Endodermal cell (in vitro differentiated cells): ENCODE results near the gene ASB1. TPM values are rescaled to one million over a fixed set of nuclear protein-coding genes. Genes with fewer than 3 reads are reported as not detected.

Experiments
- DNase-seq: peaks from one replicate; pipeline ENCODE4 v3.0.0-alpha.2; 2017
- H3K27ac ChIP-seq: 2 replicates; pipeline ENCODE4 v1.5.1; 2013; ENCODE audit warnings: mild to moderate bottlenecking, low read depth, low read length, moderate library complexity
- H3K27me3 ChIP-seq: 2 replicates; pipeline ENCODE4 v1.6.1; 2013; ENCODE audit warnings: mild to moderate bottlenecking, low read length, moderate library complexity; ENCODE audit not compliant: insufficient read depth, control insufficient read depth, poor library complexity, severe bottlenecking
- H3K36me3 ChIP-seq: 2 replicates; pipeline ENCODE4 v1.7.0; 2013; ENCODE audit warnings: mild to moderate bottlenecking, low read length, moderate library complexity; ENCODE audit not compliant: control insufficient read depth, insufficient read depth
- H3K4me1 ChIP-seq: one replicate; pipeline ENCODE4 v1.7.0; 2013; ENCODE audit warnings: low read length; ENCODE audit not compliant: control insufficient read depth, insufficient read depth
- H3K4me3 ChIP-seq: 2 replicates; pipeline ENCODE4 v1.5.1; 2013; ENCODE audit warnings: mild to moderate bottlenecking, low read length, moderate library complexity
- H3K9ac ChIP-seq: 2 replicates; pipeline ENCODE4 v1.6.1; 2013; ENCODE audit warnings: mild to moderate bottlenecking, low read length, moderate library complexity; ENCODE audit not compliant: poor library complexity, severe bottlenecking; ENCODE audit errors: extremely low read depth
- H3K9me3 ChIP-seq: 2 replicates; pipeline ENCODE4 v1.6.1; 2013; ENCODE audit warnings: mild to moderate bottlenecking, low read length, moderate library complexity; ENCODE audit not compliant: control insufficient read depth
- H3K27ac Mint-ChIP-seq: 2 replicates; pipeline ENCODE4 v1.8.0; 2020; ENCODE audit warnings: mixed read lengths
- H3K27me3 Mint-ChIP-seq: 2 replicates; pipeline ENCODE4 v1.8.0; 2021; ENCODE audit warnings: mild to moderate bottlenecking, mixed read lengths; ENCODE audit not compliant: insufficient read depth
- H3K36me3 Mint-ChIP-seq: 2 replicates; pipeline ENCODE4 v1.8.0; 2020; ENCODE audit warnings: low read depth, mixed read lengths
- H3K4me1 Mint-ChIP-seq: 2 replicates; pipeline ENCODE4 v1.8.0; 2020; ENCODE audit warnings: mixed read lengths
- H3K4me3 Mint-ChIP-seq: 2 replicates; pipeline ENCODE4 v1.8.0; 2020; ENCODE audit warnings: mild to moderate bottlenecking, moderate library complexity, mixed read lengths
- H3K9me3 Mint-ChIP-seq: 2 replicates; pipeline ENCODE4 v1.8.0; 2020; ENCODE audit warnings: mild to moderate bottlenecking, mixed read lengths
- WGBS, 2 experiments: methylation state at CpG; one replicate each; pipeline versions ENCODE4 v1.1.5 to v1.1.7; 2013; ENCODE audit warnings: missing lambda C conversion rate in 2 of 2, mixed read lengths in 1 of 2; ENCODE audit not compliant: insufficient coverage in 1 of 2, insufficient read length in 1 of 2; 5-methylcytosine and 5-hydroxymethylcytosine counted together
- total RNA-seq, 2 donors: library from RNA; stranded (reverse); fragmentation: NEBNext Ultra II Directional in 1 of 2; extraction: Animal tissue kit (Norgen Biotek cat#: 25700) in 1 of 2; gene quantifications; 2 replicates in 1 of 2; 3 replicates in 1 of 2; pipeline ENCODE4 v1.2.1, GENCODE V29; 2021
- TF ChIP-seq, protein P1 (sequence below): fragments of 200-600 bp; sonication (generic); conservative IDR thresholded peaks from 2 replicates; pipeline ENCODE4 v1.5.0; 2021; ENCODE audit warnings: antibody characterized with exemption, mild to moderate bottlenecking

ASB1 gene
- total RNA-seq, 2 donors from 2014 or later, result 39.0 to 39.6 TPM

DNA sequence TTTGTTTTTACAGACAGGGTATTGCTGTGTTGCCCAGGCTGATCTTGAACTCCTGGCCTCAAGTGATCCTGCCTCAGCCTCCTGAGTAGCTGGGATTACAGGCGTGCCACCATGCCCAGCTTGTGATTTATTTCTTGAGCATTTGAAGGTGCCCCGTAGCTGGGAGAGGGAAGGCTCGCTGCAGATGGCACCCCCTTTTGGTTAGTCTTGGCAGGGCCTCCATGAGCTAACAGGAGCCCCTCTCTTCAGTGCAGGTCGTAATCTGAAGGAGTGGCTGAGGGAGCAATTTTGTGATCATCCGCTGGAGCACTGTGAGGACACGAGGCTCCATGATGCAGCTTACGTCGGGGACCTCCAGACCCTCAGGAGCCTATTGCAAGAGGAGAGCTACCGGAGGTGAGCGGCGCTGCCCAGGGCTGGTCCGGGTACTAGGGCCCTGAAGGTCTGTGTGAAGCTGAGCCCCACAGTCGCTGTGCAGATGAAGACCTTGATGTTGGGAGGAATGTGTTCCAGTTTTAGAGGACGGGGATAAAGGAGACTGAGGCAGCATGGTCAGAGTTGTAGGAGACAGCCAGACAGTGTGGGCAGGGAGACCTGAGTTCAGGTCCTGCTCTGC, 6.7 kb downstream of the ASB1 start:
- Histone ChIP-seq H3K36me3 (peaks cover 69% of the 10 kb centered on the region), H3K9me3 (peaks cover 16% of the 10 kb centered on the region), H3K4me3 (no peak overlapping the region), H3K27ac (no peak overlapping the region), H3K4me1 (no peaks in the 10 kb centered on the region), H3K9ac (no peak overlapping the region), H3K27me3 (no peaks in the 10 kb centered on the region)
- TF ChIP-seq, protein P1, sequence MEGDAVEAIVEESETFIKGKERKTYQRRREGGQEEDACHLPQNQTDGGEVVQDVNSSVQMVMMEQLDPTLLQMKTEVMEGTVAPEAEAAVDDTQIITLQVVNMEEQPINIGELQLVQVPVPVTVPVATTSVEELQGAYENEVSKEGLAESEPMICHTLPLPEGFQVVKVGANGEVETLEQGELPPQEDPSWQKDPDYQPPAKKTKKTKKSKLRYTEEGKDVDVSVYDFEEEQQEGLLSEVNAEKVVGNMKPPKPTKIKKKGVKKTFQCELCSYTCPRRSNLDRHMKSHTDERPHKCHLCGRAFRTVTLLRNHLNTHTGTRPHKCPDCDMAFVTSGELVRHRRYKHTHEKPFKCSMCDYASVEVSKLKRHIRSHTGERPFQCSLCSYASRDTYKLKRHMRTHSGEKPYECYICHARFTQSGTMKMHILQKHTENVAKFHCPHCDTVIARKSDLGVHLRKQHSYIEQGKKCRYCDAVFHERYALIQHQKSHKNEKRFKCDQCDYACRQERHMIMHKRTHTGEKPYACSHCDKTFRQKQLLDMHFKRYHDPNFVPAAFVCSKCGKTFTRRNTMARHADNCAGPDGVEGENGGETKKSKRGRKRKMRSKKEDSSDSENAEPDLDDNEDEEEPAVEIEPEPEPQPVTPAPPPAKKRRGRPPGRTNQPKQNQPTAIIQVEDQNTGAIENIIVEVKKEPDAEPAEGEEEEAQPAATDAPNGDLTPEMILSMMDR, result peak; percentile 50
- Mint-ChIP-seq H3K27me3 (no peaks in the 10 kb centered on the region), H3K27ac (no peak overlapping the region), H3K4me1 (peaks cover 6% of the 10 kb centered on the region), H3K36me3 (peaks cover 71% of the 10 kb centered on the region), H3K4me3 (no peak overlapping the region), H3K9me3 (peaks cover 6% of the 10 kb centered on the region)
- no peak for DNase-seq
- 95 to 97% methylated on average over 10 to 14 of the region's 14 CpGs for WGBS, 2 experiments

GRCh38 chr2:238433941-238434845, 7.5 kb downstream of the ASB1 start:
- no peak overlapping the region for H3K4me3 ChIP-seq
- no peaks in the 10 kb centered on the region for H3K27me3 Mint-ChIP-seq
- peaks cover 73% of the 10 kb centered on the region for H3K36me3 ChIP-seq
- no peak overlapping the region for H3K9ac ChIP-seq
- no peaks in the 10 kb centered on the region for H3K4me1 ChIP-seq
- peaks cover 6% of the 10 kb centered on the region for H3K9me3 Mint-ChIP-seq
- no peak for DNase-seq
- H3K9me3 ChIP-seq, result peaks cover 16% of the 10 kb centered on the region
- H3K27me3 ChIP-seq, result no peaks in the 10 kb centered on the region
- H3K27ac ChIP-seq, result no peak overlapping the region
- no peak overlapping the region for H3K4me3 Mint-ChIP-seq
- H3K4me1 Mint-ChIP-seq, result peaks cover 6% of the 10 kb centered on the region
- no peak overlapping the region for H3K27ac Mint-ChIP-seq
- H3K36me3 Mint-ChIP-seq, result peaks cover 68% of the 10 kb centered on the region
- 89 to 90% methylated on average over 12 to 13 of the region's 13 CpGs for whole genome bisulfite sequencing, 2 experiments
- TF ChIP-seq, protein P1, result no peak

GRCh38 chr2:238434846-238435751, 8.4 kb downstream of the ASB1 start:
- no peaks in the 10 kb centered on the region for H3K4me1 ChIP-seq
- no peak for DNase-seq
- TF ChIP-seq, protein P1, result no peak
- H3K36me3 Mint-ChIP-seq, result peaks cover 64% of the 10 kb centered on the region
- H3K4me1 Mint-ChIP-seq, result peaks cover 6% of the 10 kb centered on the region
- H3K27ac Mint-ChIP-seq, result peak overlapping the region; percentile 83
- peaks cover 4% of the 10 kb centered on the region for H3K9me3 Mint-ChIP-seq
- peaks cover 13% of the 10 kb centered on the region for H3K9me3 ChIP-seq
- no peak overlapping the region for H3K4me3 Mint-ChIP-seq
- H3K4me3 ChIP-seq, result no peak overlapping the region
- H3K9ac ChIP-seq, result no peak overlapping the region
- H3K27ac ChIP-seq, result peak overlapping the region; percentile 4
- H3K27me3 ChIP-seq, result no peaks in the 10 kb centered on the region
- H3K27me3 Mint-ChIP-seq, result no peaks in the 10 kb centered on the region
- WGBS, 2 experiments, result 95 to 98% methylated on average over 9 to 24 of the region's 24 CpGs
- peaks cover 76% of the 10 kb centered on the region for H3K36me3 ChIP-seq
